H1 (cell line): Measurements from ENCODE around the gene LRP2BP. TPM values are rescaled to one million over a fixed set of nuclear protein-coding genes. Genes with fewer than 3 reads are reported as not detected.

Experiments used
- CTCF ChIA-PET: fragments of 300-600 bp; sonication (Branson Sonifier 250); formaldehyde crosslinking; loops from one replicate; lab custom pipeline; 2021; ENCODE audit not compliant: partially characterized antibody; lab: Charles Lee
- POLR2A ChIA-PET: fragments of 300-600 bp; sonication (Branson Sonifier 250); formaldehyde crosslinking; loops from one replicate; lab custom pipeline; 2021; ENCODE audit warnings: inconsistent platforms; ENCODE audit not compliant: partially characterized antibody; lab: Charles Lee
- DNase-seq, 2 experiments: peaks; one replicate each; pipeline versions ENCODE4 v3.0.0 to v3.0.0-alpha.2; 2010 to 2022; ENCODE audit warnings: low spot score in 2 of 2, low read depth in 1 of 2, mixed read lengths in 1 of 2
- FAIRE-seq: peaks from 2 replicates; lab custom pipeline; 2011; peaks lifted over from hg19 to GRCh38; lab: Jason Lieb, UNC
- H2AFZ ChIP-seq: 2 replicates; pipeline ENCODE4 v1.8.1; 2012; ENCODE audit warnings: low read length, inconsistent platforms
- H2AK5ac ChIP-seq: 2 replicates; pipeline ENCODE4 v1.6.1; 2013; ENCODE audit warnings: low read depth, low read length
- H2BK120ac ChIP-seq: replicated peaks from 2 replicates; pipeline ENCODE3; 2013; ENCODE audit warnings: low read depth, low read length, inconsistent platforms
- H2BK12ac ChIP-seq: 2 replicates; pipeline ENCODE4 v1.6.1; 2013; ENCODE audit warnings: low read depth, low read length
- H2BK15ac ChIP-seq: 2 replicates; pipeline ENCODE4 v1.6.1; 2013; ENCODE audit warnings: low read length
- H2BK20ac ChIP-seq: 2 replicates; pipeline ENCODE4 v1.6.1; 2013; ENCODE audit warnings: low read length
- H2BK5ac ChIP-seq: 2 replicates; pipeline ENCODE4 v1.6.1; 2013; ENCODE audit warnings: low read depth, low read length
- H3K14ac ChIP-seq: 2 replicates; pipeline ENCODE4 v1.6.1; 2013; ENCODE audit warnings: inconsistent platforms; ENCODE audit not compliant: insufficient read length
- H3K18ac ChIP-seq: 2 replicates; pipeline ENCODE4 v1.6.1; 2013; ENCODE audit warnings: low read length; ENCODE audit errors: extremely low read depth
- H3K23ac ChIP-seq: 2 replicates; pipeline ENCODE4 v1.6.1; 2013; ENCODE audit warnings: inconsistent platforms; ENCODE audit not compliant: insufficient read length
- H3K23me2 ChIP-seq: 2 replicates; pipeline ENCODE4 v1.6.1; 2013; ENCODE audit warnings: low read depth, low read length
- H3K27ac ChIP-seq: 2 replicates; pipeline ENCODE4 v1.6.1; 2011; ENCODE audit warnings: low read depth, low read length, inconsistent platforms
- H3K27me3 ChIP-seq, 4 experiments: replicated peaks in 1 of 4; 1 replicate in 1 of 4; 2 replicates in 3 of 4; pipeline versions ENCODE4 v1.6.1 to v1.8.1; 2011 to 2013; ENCODE audit warnings: low read length in 3 of 4, mild to moderate bottlenecking in 3 of 4, inconsistent platforms in 2 of 4, mixed read lengths in 2 of 4, moderate library complexity in 1 of 4; ENCODE audit not compliant: control insufficient read depth in 3 of 4, insufficient read depth in 3 of 4; ENCODE audit errors: extremely low read depth in 1 of 4
- H3K36me3 ChIP-seq, 4 experiments: 2 replicates each; pipeline versions ENCODE4 v1.6.1 to v1.8.1; 2011 to 2013; ENCODE audit warnings: mild to moderate bottlenecking in 4 of 4, low read length in 3 of 4, moderate library complexity in 2 of 4, control low read depth in 1 of 4, inconsistent platforms in 1 of 4; ENCODE audit not compliant: insufficient read depth in 4 of 4, control insufficient read depth in 2 of 4
- H3K4ac ChIP-seq: replicated peaks from 2 replicates; pipeline ENCODE3; 2013; ENCODE audit warnings: low read length, low read depth, mixed read lengths, inconsistent platforms; ENCODE audit not compliant: insufficient read length
- H3K4me1 ChIP-seq, 4 experiments: replicated peaks in 1 of 4; 1 replicate in 1 of 4; 2 replicates in 3 of 4; pipeline versions ENCODE4 v1.6.1 to v1.8.1; 2011 to 2013; ENCODE audit warnings: low read length in 3 of 4, inconsistent platforms in 2 of 4, mixed read lengths in 1 of 4; ENCODE audit not compliant: insufficient read depth in 4 of 4, control insufficient read depth in 3 of 4
- H3K4me2 ChIP-seq, 2 experiments: 2 replicates each; pipeline versions ENCODE4 v1.6.1 to v1.8.1; 2011 to 2013; ENCODE audit warnings: low read depth in 2 of 2, low read length in 2 of 2, control low read depth in 1 of 2, inconsistent platforms in 1 of 2, mild to moderate bottlenecking in 1 of 2; ENCODE audit not compliant: insufficient read depth in 1 of 2
- H3K4me3 ChIP-seq, 4 experiments: fragments of 200-600, 300-600 bp in 1 of 4; sonication (generic), shearing (Covaris generic), sonication (Bioruptor Twin) in 1 of 4; 2 replicates each; pipeline versions ENCODE4 v1.5.1 to v1.8.1; 2011 to 2016; ENCODE audit warnings: low read length in 4 of 4, low read depth in 3 of 4, control low read depth in 2 of 4, inconsistent platforms in 2 of 4, mild to moderate bottlenecking in 2 of 4, mixed read lengths in 1 of 4, moderate library complexity in 1 of 4; ENCODE audit not compliant: insufficient read depth in 2 of 4; ENCODE audit errors: extremely low read depth in 1 of 4
- H3K56ac ChIP-seq: replicated peaks from 2 replicates; pipeline ENCODE3; 2013; ENCODE audit warnings: low read depth, mild to moderate bottlenecking, mixed read lengths, low read length, inconsistent platforms; ENCODE audit not compliant: insufficient read length
- H3K79me1 ChIP-seq: 2 replicates; pipeline ENCODE4 v1.6.1; 2013; ENCODE audit warnings: low read depth, low read length, control low read depth
- H3K79me2 ChIP-seq, 2 experiments: 2 replicates each; pipeline versions ENCODE4 v1.6.1 to v1.8.1; 2012 to 2013; ENCODE audit warnings: low read length in 2 of 2, mild to moderate bottlenecking in 2 of 2, inconsistent platforms in 1 of 2; ENCODE audit not compliant: insufficient read depth in 2 of 2, control insufficient read depth in 1 of 2
- H3K9ac ChIP-seq, 4 experiments: replicated peaks in 1 of 4; 1 replicate in 1 of 4; 2 replicates in 3 of 4; pipeline versions ENCODE4 v1.6.1 to v1.8.1; 2011 to 2013; ENCODE audit warnings: low read depth in 3 of 4, low read length in 3 of 4, control low read depth in 2 of 4, mild to moderate bottlenecking in 2 of 4, moderate library complexity in 2 of 4, inconsistent platforms in 1 of 4; ENCODE audit errors: extremely low read depth in 1 of 4
- H3K9me3 ChIP-seq, 2 experiments: 2 replicates each; pipeline versions ENCODE4 v1.6.1 to v1.8.1; 2012 to 2013; ENCODE audit warnings: mild to moderate bottlenecking in 2 of 2, moderate library complexity in 2 of 2, control low read depth in 1 of 2, inconsistent platforms in 1 of 2, low read depth in 1 of 2, low read length in 1 of 2, mixed read lengths in 1 of 2; ENCODE audit not compliant: insufficient read depth in 2 of 2
- H4K20me1 ChIP-seq, 2 experiments: replicated peaks in 1 of 2; 2 replicates each; pipeline versions ENCODE3 to v1.8.1; 2011 to 2013; ENCODE audit warnings: inconsistent platforms in 2 of 2, low read length in 2 of 2, mild to moderate bottlenecking in 1 of 2; ENCODE audit not compliant: insufficient read depth in 2 of 2, control insufficient read depth in 1 of 2
- H4K5ac ChIP-seq: 2 replicates; pipeline ENCODE4 v1.6.1; 2013; ENCODE audit warnings: low read length, low read depth, mixed read lengths, inconsistent platforms; ENCODE audit not compliant: insufficient read length
- H4K8ac ChIP-seq: 2 replicates; pipeline ENCODE4 v1.8.0; 2013; ENCODE audit warnings: mild to moderate bottlenecking, moderate library complexity, low read length, inconsistent platforms; ENCODE audit not compliant: insufficient read depth; ENCODE audit errors: extremely low read depth
- H4K91ac ChIP-seq: replicated peaks from 2 replicates; pipeline ENCODE3; 2013; ENCODE audit warnings: low read length, mixed read lengths, inconsistent platforms; ENCODE audit not compliant: insufficient read length
- BCL11A ChIP-seq, 2 experiments: IDR thresholded peaks; one replicate each; pipeline ENCODE4 v1.6.1; 2011; ENCODE audit warnings: low read depth in 2 of 2, low read length in 2 of 2, mild to moderate bottlenecking in 2 of 2
- CBX5 ChIP-seq: fragments of 300-800, 300-1000 bp; sonication (generic); IDR thresholded peaks from 2 replicates; pipeline ENCODE4 v1.7.1; 2016; ENCODE audit warnings: antibody characterized with exemption, low read length, low read depth
- KDM4A ChIP-seq: IDR thresholded peaks from one replicate; pipeline ENCODE4 v1.7.1; 2012; ENCODE audit warnings: low read depth, mild to moderate bottlenecking, moderate library complexity, low read length, inconsistent platforms; ENCODE audit not compliant: severe bottlenecking
- NRF1 ChIP-seq: IDR thresholded peaks from 2 replicates; pipeline ENCODE4 v1.6.1; 2011; ENCODE audit warnings: mild to moderate bottlenecking, low read depth, low read length, improper control_type of control experiment
- WGBS, 2 experiments: shearing (Covaris generic) in 1 of 2; methylation state at CpG; one replicate each; pipeline versions ENCODE4 v1.1.6 to v1.1.7; 2013 to 2015; ENCODE audit warnings: low lambda C conversion rate in 2 of 2, mixed read lengths in 2 of 2, inconsistent platforms in 1 of 2, low coverage in 1 of 2, missing lambda C conversion rate in 1 of 2; ENCODE audit not compliant: insufficient replicate concordance in 2 of 2, insufficient coverage in 1 of 2, insufficient read length in 1 of 2; ENCODE audit errors: extremely low coverage in 1 of 2, missing lambda C conversion rate in 1 of 2; 5-methylcytosine and 5-hydroxymethylcytosine counted together
- polyA plus RNA-seq, 7 experiments: library from polyadenylated mRNA; depleted of rRNA in 3 of 7; stranded (reverse) in 5 of 7; unstranded in 2 of 7; fragments of >200 nt in 5 of 7; fragments of 200-250 nt in 2 of 7; gene quantifications; 1 replicate in 5 of 7; 2 replicates in 1 of 7; 4 replicates in 1 of 7; pipeline versions ENCODE4 v1.2.1 to v1.2.3, GENCODE V29; 2011 to 2013; ENCODE audit warnings: missing spikeins in 2 of 7, mixed read lengths in 2 of 7
- total RNA-seq: library from RNA; stranded (reverse); fragmentation: NEBNext Ultra II Directional; extraction: Animal tissue kit (Norgen Biotek cat#: 25700); gene quantifications from 2 replicates; pipeline ENCODE4 v1.2.1, GENCODE V29; 2021

The LRP2BP gene
- total and polyA plus RNA-seq, 2 of the 8 experiments (the other 6 are each of a cell fraction or from before 2014, with no cell fraction given) = 0.12 to 0.30 TPM

DNA sequence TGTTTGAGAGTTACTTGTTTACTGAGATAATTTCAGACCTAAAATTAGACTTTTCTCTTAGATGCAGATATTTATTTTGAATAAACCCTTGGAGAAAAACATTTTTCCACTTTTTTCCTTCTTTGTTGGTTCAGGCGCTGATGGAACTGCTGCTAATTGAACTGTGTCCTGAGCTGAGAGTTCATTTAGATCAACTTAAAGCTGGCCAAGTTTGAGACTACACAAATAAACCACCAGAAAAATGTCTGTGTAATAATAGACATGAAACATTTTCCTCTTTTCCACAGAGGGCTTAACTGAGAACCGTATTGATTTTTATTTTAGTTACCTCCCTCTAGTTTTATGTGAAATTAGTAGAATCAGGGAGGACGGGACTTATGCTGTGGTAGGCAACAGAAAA, 32.5 kb downstream of the LRP2BP start:
- Histone ChIP-seq H4K8ac (no peak overlapping the region), H2BK120ac (no peak overlapping the region), H2BK15ac (no peak overlapping the region), H2BK5ac (no peak overlapping the region), H3K9me3 (no peaks in the 10 kb centered on the region), H3K18ac (no peak overlapping the region), H2AK5ac (no peak overlapping the region), H3K79me1 (no peaks in the 10 kb centered on the region), H3K56ac (no peak overlapping the region), H3K4me1 (peaks cover 0 to 3% (median 0%) of the 10 kb centered on the region in 4 experiments; a peak in 2 of 7 replicates), H4K5ac (no peak overlapping the region), H4K91ac (no peak overlapping the region), H3K14ac (no peak overlapping the region), H3K23ac (no peak overlapping the region), H2BK20ac (no peak overlapping the region), H3K4ac (no peak overlapping the region), H3K4me3 (no peak overlapping the region), H3K9ac (no peak overlapping the region), H3K27ac (no peak overlapping the region), H3K36me3 (peaks cover 0 to 8% (median 1%) of the 10 kb centered on the region in 4 experiments; a peak in 2 of 8 replicates), H4K20me1 (no peaks in the 10 kb centered on the region), H3K27me3 (no peaks in the 10 kb centered on the region), H3K79me2 (no peaks in the 10 kb centered on the region), H2BK12ac (no peak overlapping the region), H3K4me2 (no peak overlapping the region), H2AFZ (no peak overlapping the region), H3K23me2 (no peaks in the 10 kb centered on the region)
- WGBS, 2 experiments = 89% methylated on average over 3 of the region's 3 CpGs; no CpG with 5 or more reads in 1 of the 2 experiments
- DNase-seq = no peak
- ChIA-PET POLR2A (no interaction called here), CTCF (interaction anchor here (1.0 kb wide), 1 partner anchor 238 kb away, joined by 3 read pairs; no protein-coding TSS in a partner anchor)
- FAIRE-seq = no peak
- TF ChIP-seq CBX5 = no peak
- TF ChIP-seq KDM4A = no peak
- no peak for TF ChIP-seq BCL11A (IDR thresholded peaks at IDR 0.05; ENCODE audit: low read depth in 2 of 2, low read length in 2 of 2)
- no peak for TF ChIP-seq NRF1
